ENCODE measurements around the gene ASTN1.

DNA sequence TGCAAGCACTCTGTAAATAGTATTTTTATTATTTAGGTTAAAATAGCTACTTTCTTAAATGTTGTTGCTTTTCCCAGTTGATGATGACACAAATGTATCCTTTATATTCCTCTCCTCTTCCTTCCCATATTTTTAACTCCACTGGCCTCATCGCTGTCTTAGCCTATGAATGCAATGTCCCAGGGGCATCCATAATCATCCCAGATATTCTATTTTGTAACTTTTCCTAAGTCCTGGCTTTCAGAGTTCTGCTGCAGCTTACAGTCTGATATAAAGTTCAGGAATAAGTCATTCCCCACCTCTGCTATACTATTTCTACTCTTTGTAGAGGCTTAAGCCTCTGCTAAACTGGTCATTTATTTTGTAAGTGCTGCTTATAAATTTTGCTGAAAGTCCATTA lies 58.3 kb downstream of the ASTN1 start:
- TF ChIP-seq, protein P1, sequence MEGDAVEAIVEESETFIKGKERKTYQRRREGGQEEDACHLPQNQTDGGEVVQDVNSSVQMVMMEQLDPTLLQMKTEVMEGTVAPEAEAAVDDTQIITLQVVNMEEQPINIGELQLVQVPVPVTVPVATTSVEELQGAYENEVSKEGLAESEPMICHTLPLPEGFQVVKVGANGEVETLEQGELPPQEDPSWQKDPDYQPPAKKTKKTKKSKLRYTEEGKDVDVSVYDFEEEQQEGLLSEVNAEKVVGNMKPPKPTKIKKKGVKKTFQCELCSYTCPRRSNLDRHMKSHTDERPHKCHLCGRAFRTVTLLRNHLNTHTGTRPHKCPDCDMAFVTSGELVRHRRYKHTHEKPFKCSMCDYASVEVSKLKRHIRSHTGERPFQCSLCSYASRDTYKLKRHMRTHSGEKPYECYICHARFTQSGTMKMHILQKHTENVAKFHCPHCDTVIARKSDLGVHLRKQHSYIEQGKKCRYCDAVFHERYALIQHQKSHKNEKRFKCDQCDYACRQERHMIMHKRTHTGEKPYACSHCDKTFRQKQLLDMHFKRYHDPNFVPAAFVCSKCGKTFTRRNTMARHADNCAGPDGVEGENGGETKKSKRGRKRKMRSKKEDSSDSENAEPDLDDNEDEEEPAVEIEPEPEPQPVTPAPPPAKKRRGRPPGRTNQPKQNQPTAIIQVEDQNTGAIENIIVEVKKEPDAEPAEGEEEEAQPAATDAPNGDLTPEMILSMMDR (conservative IDR thresholded peaks at IDR 0.05; ENCODE audit: low read length) = no peak
- TF ChIP-seq EZH2phosphoT487 (IDR thresholded peaks at IDR 0.05; ENCODE audit: borderline replicate concordance, low read depth, low read length) = no peak

All from OCI-LY7 (cell line).